ENCODE data around the gene ARPC1B.

- TF ChIP-seq, protein P1, sequence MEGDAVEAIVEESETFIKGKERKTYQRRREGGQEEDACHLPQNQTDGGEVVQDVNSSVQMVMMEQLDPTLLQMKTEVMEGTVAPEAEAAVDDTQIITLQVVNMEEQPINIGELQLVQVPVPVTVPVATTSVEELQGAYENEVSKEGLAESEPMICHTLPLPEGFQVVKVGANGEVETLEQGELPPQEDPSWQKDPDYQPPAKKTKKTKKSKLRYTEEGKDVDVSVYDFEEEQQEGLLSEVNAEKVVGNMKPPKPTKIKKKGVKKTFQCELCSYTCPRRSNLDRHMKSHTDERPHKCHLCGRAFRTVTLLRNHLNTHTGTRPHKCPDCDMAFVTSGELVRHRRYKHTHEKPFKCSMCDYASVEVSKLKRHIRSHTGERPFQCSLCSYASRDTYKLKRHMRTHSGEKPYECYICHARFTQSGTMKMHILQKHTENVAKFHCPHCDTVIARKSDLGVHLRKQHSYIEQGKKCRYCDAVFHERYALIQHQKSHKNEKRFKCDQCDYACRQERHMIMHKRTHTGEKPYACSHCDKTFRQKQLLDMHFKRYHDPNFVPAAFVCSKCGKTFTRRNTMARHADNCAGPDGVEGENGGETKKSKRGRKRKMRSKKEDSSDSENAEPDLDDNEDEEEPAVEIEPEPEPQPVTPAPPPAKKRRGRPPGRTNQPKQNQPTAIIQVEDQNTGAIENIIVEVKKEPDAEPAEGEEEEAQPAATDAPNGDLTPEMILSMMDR (IDR thresholded peaks at IDR 0.05) = no peak
- no peak for TF ChIP-seq EZH2phosphoT487 (IDR thresholded peaks at IDR 0.05)
Observed at GRCh38 chr7:99371376-99371920, 3.1 kb upstream of the ARPC1B start.

All from neural progenitor cell (in vitro differentiated cells).